ENCODE measurements around the gene TRIOBP. TPM values are rescaled to one million over a fixed set of nuclear protein-coding genes. Genes with fewer than 3 reads are reported as not detected.
A peak's percentile ranks its signal among the peaks of the same experiment; 100 is the strongest.

The TRIOBP gene
- total and polyA plus RNA-seq, 2 of the 13 experiments (the other 11 are each of a cell fraction or from before 2014, with no cell fraction given), result 6.1 to 15.4 TPM

DNA sequence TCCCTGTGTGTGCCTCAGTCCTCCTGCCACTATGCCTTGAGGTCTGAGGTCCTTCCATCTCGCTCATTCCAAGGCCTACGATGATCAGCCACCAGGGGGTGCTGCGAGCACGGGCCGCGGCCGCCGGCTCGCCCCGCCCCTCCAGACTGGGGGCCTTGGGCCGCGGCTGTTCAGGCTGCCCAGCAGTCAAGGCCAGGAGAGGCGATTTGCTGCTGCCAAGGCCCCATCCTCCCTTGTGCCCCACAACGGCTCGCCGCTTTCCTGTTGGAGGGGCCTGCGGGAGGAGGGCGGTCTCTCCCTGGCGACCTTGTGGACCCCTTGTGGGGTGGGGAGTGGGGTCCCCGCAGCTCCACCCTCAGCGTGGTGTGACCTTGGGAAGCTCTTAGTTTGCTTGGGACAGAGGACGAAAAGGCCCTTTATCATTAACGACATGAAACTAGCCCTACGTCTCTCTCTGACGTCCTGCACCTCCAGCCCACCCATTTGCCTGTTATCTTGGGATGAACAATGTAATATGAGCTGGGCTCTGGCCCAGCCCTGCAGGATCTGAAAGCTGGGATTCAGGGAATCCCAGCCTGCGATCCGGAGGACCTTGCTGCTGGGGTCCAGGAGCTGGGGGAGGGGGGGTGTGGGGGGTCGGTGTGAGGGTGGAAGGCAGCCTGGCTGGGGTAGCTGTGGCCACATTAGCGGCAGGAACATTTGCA is 121.0 kb downstream of the TRIOBP start (continued):
- 0 out of 2 replicates have a peak, but pooled peaks have one; percentile 22 for TF ChIP-seq ZNF792 (CRISPR knock-in tag; IDR thresholded peaks at IDR 0.05)
- no peak for TF ChIP-seq ZNF674 (CRISPR knock-in tag; IDR thresholded peaks at IDR 0.05; ENCODE audit: low read depth)
- TF ChIP-seq JARID2 (CRISPR knock-in tag; IDR thresholded peaks at IDR 0.05; ENCODE audit: insufficient replicate concordance), result no peak
- TF ChIP-seq ZNF652 (CRISPR knock-in tag; IDR thresholded peaks at IDR 0.05; ENCODE audit: borderline replicate concordance, low read depth), result peak; percentile 33; the same call in 1 of the 2 replicates
- TF ChIP-seq GTF3A (CRISPR knock-in tag; conservative IDR thresholded peaks at IDR 0.05), result no peak
- no peak for TF ChIP-seq ZNF510 (CRISPR knock-in tag; IDR thresholded peaks at IDR 0.05; ENCODE audit: low read depth)
- no peak; the same call in 1 of the 2 replicates for TF ChIP-seq ZNF747 (CRISPR knock-in tag; IDR thresholded peaks at IDR 0.05; ENCODE audit: borderline replicate concordance)
- peak; percentile 82 for TF ChIP-seq SRSF1 (optimal IDR thresholded peaks at IDR 0.05; ENCODE audit: low read depth, low read length)
- TF ChIP-seq ZFP1 (CRISPR knock-in tag; IDR thresholded peaks at IDR 0.05), result 0 out of 2 replicates have a peak, but pooled peaks have one; percentile 67
- TF ChIP-seq PLRG1 (conservative IDR thresholded peaks at IDR 0.05), result no peak
- peak; percentile 99 for TF ChIP-seq KDM3A (CRISPR knock-in tag; IDR thresholded peaks at IDR 0.05; ENCODE audit: low read depth)
- TF ChIP-seq SETDB1 (CRISPR knock-in tag; IDR thresholded peaks at IDR 0.05; ENCODE audit: borderline replicate concordance), result no peak
- no peak for TF ChIP-seq ZNF589 (CRISPR knock-in tag; conservative IDR thresholded peaks at IDR 0.05)
- TF ChIP-seq, protein P1, sequence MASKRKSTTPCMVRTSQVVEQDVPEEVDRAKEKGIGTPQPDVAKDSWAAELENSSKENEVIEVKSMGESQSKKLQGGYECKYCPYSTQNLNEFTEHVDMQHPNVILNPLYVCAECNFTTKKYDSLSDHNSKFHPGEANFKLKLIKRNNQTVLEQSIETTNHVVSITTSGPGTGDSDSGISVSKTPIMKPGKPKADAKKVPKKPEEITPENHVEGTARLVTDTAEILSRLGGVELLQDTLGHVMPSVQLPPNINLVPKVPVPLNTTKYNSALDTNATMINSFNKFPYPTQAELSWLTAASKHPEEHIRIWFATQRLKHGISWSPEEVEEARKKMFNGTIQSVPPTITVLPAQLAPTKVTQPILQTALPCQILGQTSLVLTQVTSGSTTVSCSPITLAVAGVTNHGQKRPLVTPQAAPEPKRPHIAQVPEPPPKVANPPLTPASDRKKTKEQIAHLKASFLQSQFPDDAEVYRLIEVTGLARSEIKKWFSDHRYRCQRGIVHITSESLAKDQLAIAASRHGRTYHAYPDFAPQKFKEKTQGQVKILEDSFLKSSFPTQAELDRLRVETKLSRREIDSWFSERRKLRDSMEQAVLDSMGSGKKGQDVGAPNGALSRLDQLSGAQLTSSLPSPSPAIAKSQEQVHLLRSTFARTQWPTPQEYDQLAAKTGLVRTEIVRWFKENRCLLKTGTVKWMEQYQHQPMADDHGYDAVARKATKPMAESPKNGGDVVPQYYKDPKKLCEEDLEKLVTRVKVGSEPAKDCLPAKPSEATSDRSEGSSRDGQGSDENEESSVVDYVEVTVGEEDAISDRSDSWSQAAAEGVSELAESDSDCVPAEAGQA (IDR thresholded peaks at IDR 0.05; ENCODE audit: low read depth), result peak; percentile 32; the same call in 1 of the 2 replicates
- TF ChIP-seq, protein P1 (CRISPR knock-in tag; IDR thresholded peaks at IDR 0.05; ENCODE audit: borderline replicate concordance), result no peak
- TF ChIP-seq ZBTB8A (CRISPR knock-in tag; IDR thresholded peaks at IDR 0.05; ENCODE audit: borderline replicate concordance, low read depth), result no peak
- TF ChIP-seq ZNF709 (CRISPR knock-in tag; IDR thresholded peaks at IDR 0.05), result no peak
- no peak for TF ChIP-seq ZNF562 (CRISPR knock-in tag; IDR thresholded peaks at IDR 0.05; ENCODE audit: borderline replicate concordance)
- TF ChIP-seq, protein P2, sequence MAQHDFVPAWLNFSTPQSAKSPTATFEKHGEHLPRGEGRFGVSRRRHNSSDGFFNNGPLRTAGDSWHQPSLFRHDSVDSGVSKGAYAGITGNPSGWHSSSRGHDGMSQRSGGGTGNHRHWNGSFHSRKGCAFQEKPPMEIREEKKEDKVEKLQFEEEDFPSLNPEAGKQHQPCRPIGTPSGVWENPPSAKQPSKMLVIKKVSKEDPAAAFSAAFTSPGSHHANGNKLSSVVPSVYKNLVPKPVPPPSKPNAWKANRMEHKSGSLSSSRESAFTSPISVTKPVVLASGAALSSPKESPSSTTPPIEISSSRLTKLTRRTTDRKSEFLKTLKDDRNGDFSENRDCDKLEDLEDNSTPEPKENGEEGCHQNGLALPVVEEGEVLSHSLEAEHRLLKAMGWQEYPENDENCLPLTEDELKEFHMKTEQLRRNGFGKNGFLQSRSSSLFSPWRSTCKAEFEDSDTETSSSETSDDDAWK (CRISPR knock-in tag; IDR thresholded peaks at IDR 0.05), result no peak
- TF ChIP-seq, protein P3, sequence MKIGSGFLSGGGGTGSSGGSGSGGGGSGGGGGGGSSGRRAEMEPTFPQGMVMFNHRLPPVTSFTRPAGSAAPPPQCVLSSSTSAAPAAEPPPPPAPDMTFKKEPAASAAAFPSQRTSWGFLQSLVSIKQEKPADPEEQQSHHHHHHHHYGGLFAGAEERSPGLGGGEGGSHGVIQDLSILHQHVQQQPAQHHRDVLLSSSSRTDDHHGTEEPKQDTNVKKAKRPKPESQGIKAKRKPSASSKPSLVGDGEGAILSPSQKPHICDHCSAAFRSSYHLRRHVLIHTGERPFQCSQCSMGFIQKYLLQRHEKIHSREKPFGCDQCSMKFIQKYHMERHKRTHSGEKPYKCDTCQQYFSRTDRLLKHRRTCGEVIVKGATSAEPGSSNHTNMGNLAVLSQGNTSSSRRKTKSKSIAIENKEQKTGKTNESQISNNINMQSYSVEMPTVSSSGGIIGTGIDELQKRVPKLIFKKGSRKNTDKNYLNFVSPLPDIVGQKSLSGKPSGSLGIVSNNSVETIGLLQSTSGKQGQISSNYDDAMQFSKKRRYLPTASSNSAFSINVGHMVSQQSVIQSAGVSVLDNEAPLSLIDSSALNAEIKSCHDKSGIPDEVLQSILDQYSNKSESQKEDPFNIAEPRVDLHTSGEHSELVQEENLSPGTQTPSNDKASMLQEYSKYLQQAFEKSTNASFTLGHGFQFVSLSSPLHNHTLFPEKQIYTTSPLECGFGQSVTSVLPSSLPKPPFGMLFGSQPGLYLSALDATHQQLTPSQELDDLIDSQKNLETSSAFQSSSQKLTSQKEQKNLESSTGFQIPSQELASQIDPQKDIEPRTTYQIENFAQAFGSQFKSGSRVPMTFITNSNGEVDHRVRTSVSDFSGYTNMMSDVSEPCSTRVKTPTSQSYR (CRISPR knock-in tag; IDR thresholded peaks at IDR 0.05; ENCODE audit: borderline replicate concordance), result no peak; the same call in 1 of the 2 replicates
- no peak for TF ChIP-seq ZNF883 (CRISPR knock-in tag; IDR thresholded peaks at IDR 0.05; ENCODE audit: not compliant biosample characterization)
